GM18499 (cell line): ENCODE measurements around the gene SNX2.
A peak's percentile ranks its signal among the peaks of the same experiment; 100 is the strongest.

Source experiments
- ATAC-seq: cut with Tn5 transposase; IDR thresholded peaks from one replicate; pipeline ENCODE4 v1.9.1; 2021; ENCODE audit warnings: moderate number of reproducible peaks; ENCODE audit not compliant: insufficient read depth, unreplicated experiment

SNX2 gene

GRCh38 chr5:122766130-122766529 is 8.8 kb upstream of the SNX2 start:
- ATAC-seq = no peak

GRCh38 chr5:122770477-122770876 is 4.4 kb upstream of the SNX2 start:
- ATAC-seq = no peak

- no peak for ATAC-seq
Observed at GRCh38 chr5:122772446-122772845, 2.4 kb upstream of the SNX2 start.

GRCh38 chr5:122773619-122774018 is 1.3 kb upstream of the SNX2 start:
- ATAC-seq = no peak

GRCh38 chr5:122774519-122774860 is 390 bp upstream of the SNX2 start:
- peak; percentile 16 for ATAC-seq

- ATAC-seq = no peak
Observed at GRCh38 chr5:122775550-122776542, 966 bp downstream of the SNX2 start.

- ATAC-seq = no peak
Observed at GRCh38 chr5:122778157-122778556, 3.3 kb downstream of the SNX2 start.

GRCh38 chr5:122779451-122779850 is 4.6 kb downstream of the SNX2 start:
- ATAC-seq = no peak

GRCh38 chr5:122780296-122780695 is 5.4 kb downstream of the SNX2 start:
- ATAC-seq = no peak

- no peak for ATAC-seq
Observed at GRCh38 chr5:122781465-122781864, 6.6 kb downstream of the SNX2 start.

- no peak for ATAC-seq
Observed at GRCh38 chr5:122785294-122785693, 10.4 kb downstream of the SNX2 start.

- ATAC-seq = no peak
Observed at GRCh38 chr5:122788371-122788770, 13.5 kb downstream of the SNX2 start.

GRCh38 chr5:122788996-122789395 is 14.1 kb downstream of the SNX2 start:
- no peak for ATAC-seq

GRCh38 chr5:122789461-122790171 is 14.7 kb downstream of the SNX2 start:
- ATAC-seq = no peak

- ATAC-seq = no peak
Observed at GRCh38 chr5:122790354-122791103, 15.6 kb downstream of the SNX2 start.

- no peak for ATAC-seq
Observed at GRCh38 chr5:122805481-122805880, 30.6 kb downstream of the SNX2 start.

- ATAC-seq = no peak
Observed at GRCh38 chr5:122810405-122810804, 35.5 kb downstream of the SNX2 start.

- no peak for ATAC-seq
Observed at GRCh38 chr5:122815218-122815767, 40.4 kb downstream of the SNX2 start.

GRCh38 chr5:122816756-122817155 is 41.9 kb downstream of the SNX2 start:
- no peak for ATAC-seq

GRCh38 chr5:122831984-122832383 is 57.1 kb downstream of the SNX2 start:
- no peak for ATAC-seq
